OCI-LY3 (cell line): ENCODE measurements around the gene ATF6.

Source experiments
- H2AFZ ChIP-seq: fragments of 200-600, 300-600 bp; shearing (Covaris generic); 2 replicates; pipeline ENCODE4 v1.6.0; 2014; ENCODE audit warnings: antibody characterized with exemption, low read depth, low read length
- H3K27ac ChIP-seq: fragments of 200-600, 300-600 bp; sonication (generic); 2 replicates; pipeline ENCODE4 v1.5.1; 2014; ENCODE audit warnings: mild to moderate bottlenecking, low read length, moderate library complexity, mixed read lengths
- H3K27me3 ChIP-seq: fragments of 200-600, 300-600 bp; sonication (generic); 2 replicates; pipeline ENCODE4 v1.6.1; 2014; ENCODE audit warnings: low read depth, low read length, mixed read lengths
- H3K36me3 ChIP-seq: fragments of 200-600, 300-600 bp; sonication (generic); replicated peaks from 2 replicates; pipeline ENCODE3; 2014; ENCODE audit warnings: low read depth, low read length, mixed read lengths
- H3K4me1 ChIP-seq: fragments of 300-600, 200-600 bp; sonication (generic); 2 replicates; pipeline ENCODE4 v1.6.1; 2014; ENCODE audit warnings: low read length, mixed read lengths
- H3K4me2 ChIP-seq: fragments of 200-600, 300-600 bp; sonication (generic); 2 replicates; pipeline ENCODE4 v1.6.1; 2014; ENCODE audit warnings: low read length, mixed read lengths
- H3K4me3 ChIP-seq: fragments of 300-600, 200-600 bp; sonication (generic); 2 replicates; pipeline ENCODE4 v1.5.1; 2014; ENCODE audit warnings: antibody characterized with exemption, mild to moderate bottlenecking, low read length, moderate library complexity
- H3K79me2 ChIP-seq: fragments of 300-600, 200-600 bp; shearing (Covaris generic); 2 replicates; pipeline ENCODE4 v1.6.1; 2014; ENCODE audit warnings: mild to moderate bottlenecking, low read length, mixed read lengths
- H3K9ac ChIP-seq: fragments of 300-600, 200-600 bp; shearing (Covaris generic); 2 replicates; pipeline ENCODE4 v1.6.0; 2014; ENCODE audit warnings: mild to moderate bottlenecking, low read length, moderate library complexity
- H3K9me3 ChIP-seq: fragments of 200-600, 300-600 bp; shearing (Covaris generic); 2 replicates; pipeline ENCODE4 v1.6.1; 2014; ENCODE audit warnings: low read length, mixed read lengths; ENCODE audit not compliant: insufficient read depth
- H4K20me1 ChIP-seq: fragments of 200-600, 300-600 bp; sonication (generic); 2 replicates; pipeline ENCODE4 v1.6.1; 2016; ENCODE audit warnings: low read length, mixed read lengths; ENCODE audit not compliant: insufficient read depth
- EZH2phosphoT487 ChIP-seq: fragments of 200-600 bp; shearing (Covaris generic); IDR thresholded peaks from 2 replicates; pipeline ENCODE4 v1.6.1; 2018; ENCODE audit warnings: antibody characterized with exemption, mixed run types, low read depth
- TF ChIP-seq, protein P1 (sequence below): fragments of 200-600, 300-600 bp; sonication (generic); IDR thresholded peaks from 2 replicates; pipeline ENCODE4 v1.5.1; 2014; ENCODE audit warnings: antibody characterized with exemption, low read length, low read depth

Gene ATF6

DNA sequence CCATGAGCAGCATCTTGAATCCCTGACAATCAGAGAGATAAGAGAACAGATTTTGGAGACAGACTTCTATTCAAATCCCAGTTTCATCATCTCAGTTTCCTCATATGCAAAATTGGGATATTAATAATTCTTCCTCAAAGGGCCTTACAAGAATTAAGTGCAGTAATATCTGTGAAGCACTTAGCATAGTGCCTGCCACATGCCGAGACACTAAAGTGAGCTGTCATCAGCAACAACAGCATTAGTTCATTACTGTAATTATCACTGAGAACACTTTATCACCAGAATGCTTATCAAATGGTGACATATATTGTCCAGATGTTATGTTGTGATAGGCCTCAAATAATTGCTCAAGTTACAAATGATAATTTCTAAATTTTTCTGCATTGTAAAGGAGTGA lies 45.7 kb upstream of the ATF6 start:
- H3K4me2 ChIP-seq = no peak overlapping the region
- no peaks in the 10 kb centered on the region for H3K27me3 ChIP-seq
- no peak for TF ChIP-seq EZH2phosphoT487
- TF ChIP-seq, protein P1, sequence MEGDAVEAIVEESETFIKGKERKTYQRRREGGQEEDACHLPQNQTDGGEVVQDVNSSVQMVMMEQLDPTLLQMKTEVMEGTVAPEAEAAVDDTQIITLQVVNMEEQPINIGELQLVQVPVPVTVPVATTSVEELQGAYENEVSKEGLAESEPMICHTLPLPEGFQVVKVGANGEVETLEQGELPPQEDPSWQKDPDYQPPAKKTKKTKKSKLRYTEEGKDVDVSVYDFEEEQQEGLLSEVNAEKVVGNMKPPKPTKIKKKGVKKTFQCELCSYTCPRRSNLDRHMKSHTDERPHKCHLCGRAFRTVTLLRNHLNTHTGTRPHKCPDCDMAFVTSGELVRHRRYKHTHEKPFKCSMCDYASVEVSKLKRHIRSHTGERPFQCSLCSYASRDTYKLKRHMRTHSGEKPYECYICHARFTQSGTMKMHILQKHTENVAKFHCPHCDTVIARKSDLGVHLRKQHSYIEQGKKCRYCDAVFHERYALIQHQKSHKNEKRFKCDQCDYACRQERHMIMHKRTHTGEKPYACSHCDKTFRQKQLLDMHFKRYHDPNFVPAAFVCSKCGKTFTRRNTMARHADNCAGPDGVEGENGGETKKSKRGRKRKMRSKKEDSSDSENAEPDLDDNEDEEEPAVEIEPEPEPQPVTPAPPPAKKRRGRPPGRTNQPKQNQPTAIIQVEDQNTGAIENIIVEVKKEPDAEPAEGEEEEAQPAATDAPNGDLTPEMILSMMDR = no peak
- no peak overlapping the region for H3K9ac ChIP-seq
- H3K4me1 ChIP-seq = peaks cover 69% of the 10 kb centered on the region
- H3K4me3 ChIP-seq = no peak overlapping the region
- no peak overlapping the region for H3K27ac ChIP-seq
- no peaks in the 10 kb centered on the region for H3K9me3 ChIP-seq
- no peaks in the 10 kb centered on the region for H3K36me3 ChIP-seq
- no peaks in the 10 kb centered on the region for H3K79me2 ChIP-seq
- H4K20me1 ChIP-seq = no peaks in the 10 kb centered on the region
- no peak overlapping the region for H2AFZ ChIP-seq

DNA sequence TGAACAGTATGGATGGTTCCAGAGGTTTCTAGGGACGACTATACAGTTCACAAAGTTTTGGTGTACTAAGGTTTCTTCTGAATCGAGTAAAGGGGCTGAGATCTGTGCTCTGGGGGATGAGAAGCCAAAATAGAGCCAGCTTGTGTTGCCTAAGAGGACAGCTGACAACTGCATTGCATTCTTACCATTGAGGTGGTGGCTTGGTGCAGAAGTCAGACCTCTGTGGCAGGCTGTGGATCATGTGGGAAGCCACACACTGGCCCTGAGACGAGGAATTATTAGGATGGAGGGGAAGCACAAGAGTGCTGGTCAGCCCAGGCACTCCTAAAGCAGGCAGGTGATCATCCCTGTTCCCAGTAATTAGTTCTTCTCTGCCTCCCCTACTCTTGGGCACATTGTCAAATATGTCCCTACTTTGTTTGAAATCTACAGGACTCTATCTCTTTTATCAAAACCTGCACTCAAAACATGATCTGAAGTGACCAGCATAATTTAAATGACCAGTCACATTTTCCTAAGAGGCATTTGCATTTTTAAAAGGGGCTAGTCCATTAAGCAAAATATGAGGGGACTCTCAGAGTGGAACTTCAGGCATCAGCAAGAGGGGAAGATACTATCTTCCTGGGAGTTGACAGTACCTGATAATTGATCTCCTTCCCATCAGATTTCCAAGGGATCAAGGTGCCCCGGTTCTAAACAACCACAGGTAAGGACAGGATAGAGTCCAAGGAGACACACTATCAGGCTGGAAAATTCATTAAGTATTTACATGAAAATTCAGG lies 45.0 kb upstream of the ATF6 start, which contains the start of gene FCRLB:
FCRLB (plus strand) TSS at position 589 of the 782 bp plus-strand sequence. CDS start 1,129 bp downstream, outside the sequence.
- Histone ChIP-seq H3K4me1 (peaks cover 71% of the 10 kb centered on the region), H3K27ac (no peak within 1 kb of the TSS), H3K27me3 (no peaks in the 10 kb centered on the region), H3K36me3 (no peaks in the 10 kb centered on the region), H4K20me1 (no peaks in the 10 kb centered on the region), H3K4me2 (no peak within 1 kb of the TSS), H3K9me3 (no peaks in the 10 kb centered on the region), H3K9ac (no peak within 1 kb of the TSS), H2AFZ (no peak within 1 kb of the TSS), H3K4me3 (no peak within 1 kb of the TSS), H3K79me2 (no peaks in the 10 kb centered on the region; the same call in 1 of the 2 replicates)
- TF ChIP-seq, protein P1 = no peak
- TF ChIP-seq EZH2phosphoT487 = no peak

DNA sequence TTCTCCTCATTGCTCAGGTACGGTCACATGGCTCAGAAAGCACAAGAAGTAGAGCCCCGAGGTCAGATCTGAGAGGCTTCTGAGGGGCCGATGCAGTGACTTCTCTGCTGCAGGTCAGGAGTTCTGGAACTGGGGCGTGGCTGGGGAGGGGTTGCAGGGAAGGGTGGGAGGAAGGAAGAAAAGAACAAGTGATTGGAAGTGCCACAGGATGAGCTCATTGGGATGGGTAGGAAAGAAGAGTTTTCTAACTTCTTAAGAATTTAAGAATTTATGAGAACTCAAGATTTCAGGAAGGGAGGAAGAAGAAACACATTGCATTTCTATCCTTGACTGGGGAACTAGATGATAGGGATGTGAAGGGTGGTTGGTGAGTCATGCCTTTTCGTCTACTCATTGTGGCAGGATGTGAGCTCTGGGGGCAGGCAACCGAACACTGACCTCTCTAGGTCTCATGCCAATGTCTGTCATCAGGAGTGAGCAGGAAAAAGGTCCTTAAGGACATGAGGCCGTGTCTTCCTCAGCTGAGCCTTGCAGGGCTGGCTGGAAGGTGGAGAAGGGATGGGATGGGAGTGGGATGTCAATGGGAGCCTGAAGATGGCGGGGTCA lies 44.3 kb upstream of the ATF6 start:
- Histone ChIP-seq H3K4me3 (no peak overlapping the region), H2AFZ (no peak overlapping the region), H3K27ac (no peak overlapping the region)

DNA sequence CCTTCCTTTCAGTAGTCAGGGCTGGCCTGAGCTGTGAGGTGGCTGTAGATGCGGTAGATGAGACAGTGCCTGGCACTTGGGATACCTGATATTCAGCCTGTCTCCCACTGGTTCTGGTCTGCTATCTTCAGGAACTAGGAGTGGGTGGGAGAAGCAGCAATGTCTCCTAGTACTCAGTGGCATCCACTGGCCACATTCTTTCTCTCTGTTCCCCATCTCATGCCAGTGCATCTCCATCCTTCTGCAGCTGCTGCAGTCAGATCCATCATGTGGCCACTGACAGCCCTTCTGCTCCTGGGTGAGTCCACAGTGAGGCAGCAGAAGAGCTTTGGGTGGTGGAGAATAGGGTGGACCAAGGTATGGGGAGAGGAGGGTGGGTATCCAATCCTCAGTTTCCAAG lies 43.7 kb upstream of the ATF6 start:
- H2AFZ ChIP-seq = no peak overlapping the region
- H3K36me3 ChIP-seq = no peaks in the 10 kb centered on the region
- H3K27ac ChIP-seq = no peak overlapping the region
- no peak overlapping the region for H3K4me3 ChIP-seq
- H3K4me2 ChIP-seq = no peak overlapping the region
- H4K20me1 ChIP-seq = no peaks in the 10 kb centered on the region
- no peaks in the 10 kb centered on the region for H3K9me3 ChIP-seq
- peaks cover 59% of the 10 kb centered on the region for H3K4me1 ChIP-seq
- H3K9ac ChIP-seq = no peak overlapping the region
- TF ChIP-seq, protein P1 = no peak
- TF ChIP-seq EZH2phosphoT487 = no peak
- no peaks in the 10 kb centered on the region for H3K27me3 ChIP-seq
- no peaks in the 10 kb centered on the region; the same call in 1 of the 2 replicates for H3K79me2 ChIP-seq

More for the DNA sequence above, 44.3 kb upstream of the ATF6 start:
- Histone ChIP-seq H3K9ac (no peak overlapping the region), H3K27me3 (no peaks in the 10 kb centered on the region), H3K36me3 (no peaks in the 10 kb centered on the region), H4K20me1 (no peaks in the 10 kb centered on the region), H3K4me1 (peaks cover 64% of the 10 kb centered on the region), H3K4me2 (no peak overlapping the region), H3K9me3 (no peaks in the 10 kb centered on the region), H3K79me2 (no peaks in the 10 kb centered on the region; the same call in 1 of the 2 replicates)
- TF ChIP-seq, protein P1 = no peak
- no peak for TF ChIP-seq EZH2phosphoT487
